Measurements from ENCODE around the gene SBNO2. TPM values are rescaled to one million over a fixed set of nuclear protein-coding genes. Genes with fewer than 3 reads are reported as not detected.

The SBNO2 gene
- polyA plus RNA-seq, 1 of the 3 experiments (the other 2 are of a cell fraction): 18.3 TPM

DNA sequence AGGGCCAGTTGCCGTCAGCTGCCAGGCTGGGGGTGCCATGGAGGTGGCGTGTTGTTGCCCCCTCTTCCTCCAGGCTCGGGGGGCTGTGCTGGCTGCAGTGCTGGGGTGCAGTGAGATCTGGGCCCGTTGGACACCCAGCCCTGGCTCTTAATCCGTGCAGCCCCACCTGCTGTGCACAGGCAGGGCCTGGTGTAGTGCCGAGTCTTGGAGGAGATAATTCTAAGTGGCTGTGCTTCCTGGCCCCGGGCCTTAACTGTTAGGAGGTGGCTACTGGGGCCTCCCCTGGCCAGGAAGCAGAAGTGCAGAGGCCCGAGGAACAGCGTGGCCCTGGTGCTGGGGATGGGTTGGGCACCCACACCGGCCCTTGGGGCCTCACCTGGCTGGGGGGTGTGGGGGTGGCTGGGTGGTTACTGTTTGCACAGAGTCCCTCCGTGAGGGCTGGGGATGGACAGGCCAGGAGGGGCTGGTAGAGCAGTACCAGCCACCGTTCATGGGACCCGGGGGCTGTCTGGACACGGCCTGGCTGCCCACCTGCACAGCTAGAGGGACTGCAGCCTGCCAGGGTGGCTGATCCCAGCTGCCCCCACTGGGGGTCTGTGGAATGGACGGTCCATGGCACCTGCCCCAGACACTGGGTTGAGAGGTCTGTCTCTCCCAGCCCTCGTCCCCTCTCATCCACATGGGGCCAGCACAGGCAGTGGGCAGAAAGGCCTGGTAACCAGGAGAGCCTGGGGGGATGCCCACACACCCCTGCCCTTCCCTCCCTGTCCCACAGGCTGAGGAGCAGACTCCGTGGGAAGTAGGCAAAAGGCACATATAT is 67.0 kb downstream of the SBNO2 start:
- no peak for DNase-seq
- Histone ChIP-seq H3K4me2 (no peak overlapping the region), H3K9me2 (no peaks in the 10 kb centered on the region), H3K27ac (ENCODE audit: low read depth in 2 of 2, low read length in 1 of 2) (no peak overlapping the region; a peak in 1 of 4 replicates), H3F3A (replicated peaks; ENCODE audit: insufficient read depth) (peaks cover 25% of the 10 kb centered on the region), H3K79me2 (ENCODE audit: insufficient read depth) (peaks cover 18% of the 10 kb centered on the region; the same call in 1 of the 2 replicates), H3K36me3 (replicated peaks in 1 of 2; ENCODE audit: control insufficient read depth in 1 of 2, insufficient read depth in 2 of 2, low read length in 1 of 2) (peaks cover 0 to 34% of the 10 kb centered on the region in 2 experiments), H2AFZ (ENCODE audit: low read depth) (no peak overlapping the region), H3K27me3 (ENCODE audit: insufficient read depth) (no peaks in the 10 kb centered on the region), H3K4me1 (ENCODE audit: control insufficient read depth in 1 of 2, insufficient read depth in 2 of 2, low read depth in 1 of 2, low read length in 1 of 2) (peaks cover 12 to 15% of the 10 kb centered on the region in 2 experiments; a peak in 3 of 4 replicates), H3K9me3 (no peaks in the 10 kb centered on the region), H4K20me1 (ENCODE audit: insufficient read depth) (peaks cover 21% of the 10 kb centered on the region; the same call in 1 of the 2 replicates), H3K4me3 (ENCODE audit: low read depth in 2 of 2, low read length in 1 of 2) (no peak overlapping the region), H3K9ac (no peak overlapping the region)
- CTCF ChIA-PET: interaction anchor here (0.8 to 1.8 kb wide), 4 partner anchors 17 to 137 kb away, joined by 3 to 5 read pairs (median 4); no protein-coding TSS in a partner anchor
- no peak for TF ChIP-seq EZH2phosphoT487 (IDR thresholded peaks at IDR 0.05; ENCODE audit: borderline replicate concordance, low read depth)
- TF ChIP-seq EP300 (IDR thresholded peaks at IDR 0.05; ENCODE audit: borderline replicate concordance in 1 of 2, low read depth in 1 of 2, low read length in 1 of 2): no peak
- TF ChIP-seq TAF1 (IDR thresholded peaks at IDR 0.05; ENCODE audit: borderline replicate concordance, low read depth, low read length): no peak
- TF ChIP-seq JUND (IDR thresholded peaks at IDR 0.05): no peak
- TF ChIP-seq, protein P1, sequence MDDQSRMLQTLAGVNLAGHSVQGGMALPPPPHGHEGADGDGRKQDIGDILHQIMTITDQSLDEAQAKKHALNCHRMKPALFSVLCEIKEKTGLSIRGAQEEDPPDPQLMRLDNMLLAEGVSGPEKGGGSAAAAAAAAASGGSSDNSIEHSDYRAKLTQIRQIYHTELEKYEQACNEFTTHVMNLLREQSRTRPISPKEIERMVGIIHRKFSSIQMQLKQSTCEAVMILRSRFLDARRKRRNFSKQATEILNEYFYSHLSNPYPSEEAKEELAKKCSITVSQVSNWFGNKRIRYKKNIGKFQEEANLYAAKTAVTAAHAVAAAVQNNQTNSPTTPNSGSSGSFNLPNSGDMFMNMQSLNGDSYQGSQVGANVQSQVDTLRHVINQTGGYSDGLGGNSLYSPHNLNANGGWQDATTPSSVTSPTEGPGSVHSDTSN (IDR thresholded peaks at IDR 0.05): no peak
- TF ChIP-seq, protein P2, sequence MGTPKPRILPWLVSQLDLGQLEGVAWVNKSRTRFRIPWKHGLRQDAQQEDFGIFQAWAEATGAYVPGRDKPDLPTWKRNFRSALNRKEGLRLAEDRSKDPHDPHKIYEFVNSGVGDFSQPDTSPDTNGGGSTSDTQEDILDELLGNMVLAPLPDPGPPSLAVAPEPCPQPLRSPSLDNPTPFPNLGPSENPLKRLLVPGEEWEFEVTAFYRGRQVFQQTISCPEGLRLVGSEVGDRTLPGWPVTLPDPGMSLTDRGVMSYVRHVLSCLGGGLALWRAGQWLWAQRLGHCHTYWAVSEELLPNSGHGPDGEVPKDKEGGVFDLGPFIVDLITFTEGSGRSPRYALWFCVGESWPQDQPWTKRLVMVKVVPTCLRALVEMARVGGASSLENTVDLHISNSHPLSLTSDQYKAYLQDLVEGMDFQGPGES (IDR thresholded peaks at IDR 0.05; ENCODE audit: low read depth, low read length): no peak
- TF ChIP-seq, protein P3, sequence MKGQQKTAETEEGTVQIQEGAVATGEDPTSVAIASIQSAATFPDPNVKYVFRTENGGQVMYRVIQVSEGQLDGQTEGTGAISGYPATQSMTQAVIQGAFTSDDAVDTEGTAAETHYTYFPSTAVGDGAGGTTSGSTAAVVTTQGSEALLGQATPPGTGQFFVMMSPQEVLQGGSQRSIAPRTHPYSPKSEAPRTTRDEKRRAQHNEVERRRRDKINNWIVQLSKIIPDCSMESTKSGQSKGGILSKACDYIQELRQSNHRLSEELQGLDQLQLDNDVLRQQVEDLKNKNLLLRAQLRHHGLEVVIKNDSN (IDR thresholded peaks at IDR 0.05; ENCODE audit: borderline replicate concordance, low read depth): no peak
- no peak for TF ChIP-seq FOXM1 (IDR thresholded peaks at IDR 0.05; ENCODE audit: low read depth)
- no peak for TF ChIP-seq POLR2AphosphoS5 (IDR thresholded peaks at IDR 0.05; ENCODE audit: low read depth, low read length)
- no peak for TF ChIP-seq SMC3 (IDR thresholded peaks at IDR 0.05; ENCODE audit: low read depth, low read length)
- no peak for TF ChIP-seq RXRA (IDR thresholded peaks at IDR 0.05; ENCODE audit: borderline replicate concordance, low read depth)
- no peak for TF ChIP-seq SIN3A (IDR thresholded peaks at IDR 0.05; ENCODE audit: borderline replicate concordance, low read depth, low read length)
- POLR2A ChIA-PET: no interaction called here
- WGBS (ENCODE audit: low lambda C conversion rate): 87% methylated on average over 7 of the region's 17 CpGs

Measured in SK-N-SH (cell line).